Measurements from ENCODE around the gene PCNX2. TPM values are rescaled to one million over a fixed set of nuclear protein-coding genes. Genes with fewer than 3 reads are reported as not detected.
A peak's percentile ranks its signal among the peaks of the same experiment; 100 is the strongest.

PCNX2 gene
- total and polyA plus RNA-seq, 2 of the 8 experiments (the other 6 are each of a cell fraction or from before 2014, with no cell fraction given): 46.1 to 57.6 TPM

GRCh38 chr1:232952514-232953499, 342.7 kb downstream of the PCNX2 start (continued):
- no peak for TF ChIP-seq CHD7 (IDR thresholded peaks at IDR 0.05; ENCODE audit: insufficient replicate concordance, low read length)
- no peak for TF ChIP-seq SP1 (IDR thresholded peaks at IDR 0.05; ENCODE audit: low read depth, low read length)
- peak; percentile 65 to 89 (median 85) for TF ChIP-seq CTCF (IDR thresholded peaks at IDR 0.05; ENCODE audit: control extremely low read depth in 1 of 3, insufficient read depth in 1 of 3, low read depth in 1 of 3, low read length in 3 of 3)
- TF ChIP-seq POU5F1 (IDR thresholded peaks at IDR 0.05; ENCODE audit: low read depth, low read length): no peak
- no peak for TF ChIP-seq SIN3A (conservative IDR thresholded peaks at IDR 0.05 in 1 of 2, IDR thresholded peaks at IDR 0.05 in 1 of 2; ENCODE audit: low read depth in 1 of 2, low read length in 2 of 2)
